ENCODE measurements around the gene CHD8. TPM values are rescaled to one million over a fixed set of nuclear protein-coding genes. Genes with fewer than 3 reads are reported as not detected.
A peak's percentile ranks its signal among the peaks of the same experiment; 100 is the strongest.

The CHD8 gene
- total and polyA plus RNA-seq, 2 of the 4 experiments (the other 2 are of a cell fraction), result 32.1 to 55.0 TPM

DNA sequence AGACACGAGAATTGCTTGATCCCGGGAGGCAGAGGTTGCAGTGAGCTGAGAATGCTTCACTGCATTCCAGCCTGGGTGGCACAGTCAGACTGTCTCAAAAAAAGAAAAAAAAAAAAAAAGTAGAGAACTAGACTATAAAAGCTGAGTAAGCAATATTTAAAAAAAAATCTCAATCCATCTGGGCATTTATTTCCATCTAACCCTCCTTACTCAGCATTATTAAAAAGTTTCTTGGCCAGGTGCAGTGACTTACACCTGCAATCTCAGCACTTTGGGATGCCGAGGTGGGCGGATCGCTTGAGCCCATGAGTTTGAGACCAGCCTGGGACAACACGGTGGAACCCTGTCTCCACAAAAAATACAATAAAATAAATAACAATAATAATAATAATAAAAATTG lies 76.6 kb downstream of the CHD8 start:
- dilution Hi-C loops (cut with HindIII; ENCODE audit: low sequenced_read_pairs, unreplicated experiment) (no loop called here), in situ Hi-C loops (cut with MboI; ENCODE audit: low sequenced_read_pairs) (no loop called here), intact Hi-C loops (cut with micrococcal nuclease) (no loop called here)
- TF ChIP-seq MAFK (IDR thresholded peaks at IDR 0.05; ENCODE audit: low read depth, low read length) (peak; percentile 98), CHD1 (IDR thresholded peaks at IDR 0.05; ENCODE audit: low read depth, low read length) (no peak), SMC3 (IDR thresholded peaks at IDR 0.05; ENCODE audit: low read depth, low read length) (no peak), RAD21 (IDR thresholded peaks at IDR 0.05; ENCODE audit: low read length) (no peak)
- H3K23ac ChIP-seq (ENCODE audit: low read depth, low read length), result no peak overlapping the region
- H4K91ac ChIP-seq (ENCODE audit: insufficient read depth, low read depth, low read length), result no peak overlapping the region
- no peak overlapping the region for H2BK120ac ChIP-seq (ENCODE audit: low read depth, low read length)
- H2BK20ac ChIP-seq (ENCODE audit: low read depth, low read length), result no peak overlapping the region
- no peak overlapping the region for H3K9ac ChIP-seq (ENCODE audit: low read depth, low read length)
- peaks cover 5% of the 10 kb centered on the region; the same call in 1 of the 2 replicates for H3K36me3 ChIP-seq (ENCODE audit: control insufficient read depth, insufficient read depth, low read length)
- H3K4ac ChIP-seq (ENCODE audit: low read depth, low read length), result no peak overlapping the region
- WGBS, 2 experiments (ENCODE audit: extremely low coverage in 2 of 2, insufficient read length in 1 of 2), result no CpG with 5 or more reads among the region's 6 CpGs
- no peak overlapping the region for H2AFZ ChIP-seq (replicated peaks; ENCODE audit: low read length, poor library complexity)
- H2BK15ac ChIP-seq (ENCODE audit: low read depth, low read length), result no peak overlapping the region
- ChIA-PET CTCF (interaction anchor here (0.7 kb wide), 1 partner anchor 365 kb away, joined by 5 read pairs; no protein-coding TSS in a partner anchor), POLR2A (ENCODE audit: unreplicated experiment) (no interaction called here)
- H3K27ac ChIP-seq (ENCODE audit: insufficient read depth, low read length), result no peak overlapping the region
- H3K56ac ChIP-seq (ENCODE audit: extremely low read depth, insufficient read depth, low read length), result no peak overlapping the region
- H3K9me3 ChIP-seq (ENCODE audit: control insufficient read depth, insufficient read depth, low read length), result no peaks in the 10 kb centered on the region
- no peak overlapping the region for H2BK5ac ChIP-seq (ENCODE audit: low read depth, low read length, poor library complexity, severe bottlenecking)
- peaks cover 31% of the 10 kb centered on the region for H4K20me1 ChIP-seq (ENCODE audit: insufficient read depth, low read length)
- H4K5ac ChIP-seq (ENCODE audit: low read depth, low read length), result no peak overlapping the region
- H2AK5ac ChIP-seq (ENCODE audit: low read depth, low read length), result no peak overlapping the region
- H3K27me3 ChIP-seq (ENCODE audit: control insufficient read depth, insufficient read depth, low read length), result no peaks in the 10 kb centered on the region
- no peak overlapping the region for H3K14ac ChIP-seq (replicated peaks; ENCODE audit: low read depth, low read length)
- H2AK9ac ChIP-seq (replicated peaks; ENCODE audit: low read depth, low read length, poor library complexity), result no peak overlapping the region
- DNase-seq (no peak), ATAC-seq (ENCODE audit: low read depth) (no peak)
- no TSS peak for BruUV-seq (replicated peaks)
- H3K4me1 ChIP-seq (ENCODE audit: control insufficient read depth, insufficient read depth, low read length), result no peaks in the 10 kb centered on the region
- no peak overlapping the region for H4K8ac ChIP-seq (ENCODE audit: low read depth in 2 of 2, low read length in 2 of 2)
- H3K18ac ChIP-seq (ENCODE audit: low read depth, low read length), result no peak overlapping the region
- no peak overlapping the region for H3K4me2 ChIP-seq (ENCODE audit: low read depth, low read length)
- peaks cover 5 to 37% of the 10 kb centered on the region in 2 experiments for H3K79me1 ChIP-seq (ENCODE audit: low read depth in 1 of 2, low read length in 2 of 2)
- no peak overlapping the region for H3K4me3 ChIP-seq (ENCODE audit: insufficient read depth, low read depth, low read length)
- H3K9me1 ChIP-seq (ENCODE audit: insufficient read depth, low read length), result no peaks in the 10 kb centered on the region

Data from IMR-90 (cell line).